Uterus (tissue), 4 donors: ENCODE results near the gene VPS52. TPM values are rescaled to one million over a fixed set of nuclear protein-coding genes. Genes with fewer than 3 reads are reported as not detected.

ENCODE experiments used
- DNase-seq, 2 donors: peaks; one replicate each; pipeline ENCODE4 v3.0.0-alpha.2; 2019 to 2020
- H3K27ac ChIP-seq, 2 donors: fragments of 200-600 bp; sonication (generic); 1 replicate in 1 of 2; 2 replicates in 1 of 2; pipeline ENCODE4 v1.5.1; 2016 to 2018
- H3K27me3 ChIP-seq, 2 donors: fragments of 200-600 bp; sonication (generic); one replicate each; pipeline ENCODE4 v1.5.1; 2018 to 2019; ENCODE audit warnings: control low read depth in 1 of 2
- H3K36me3 ChIP-seq, 2 donors: fragments of 200-600 bp; sonication (generic); one replicate each; pipeline ENCODE4 v1.5.1; 2019; ENCODE audit warnings: control low read depth in 1 of 2
- H3K4me1 ChIP-seq, 2 donors: fragments of 200-600 bp; sonication (generic); one replicate each; pipeline ENCODE4 v1.5.1; 2018 to 2019; ENCODE audit warnings: control low read depth in 1 of 2
- H3K4me3 ChIP-seq, 2 donors: fragments of 200-600 bp; sonication (generic); 1 replicate in 1 of 2; 2 replicates in 1 of 2; pipeline ENCODE4 v1.5.1; 2018 to 2019; ENCODE audit warnings: mild to moderate bottlenecking in 1 of 2
- H3K9me3 ChIP-seq, 2 donors: fragments of 200-600 bp; sonication (generic); one replicate each; pipeline ENCODE4 v1.5.1; 2019; ENCODE audit warnings: control low read depth in 1 of 2
- CTCF ChIP-seq, 4 experiments: fragments of 200-600 bp in 2 of 4; fragments of 450-650 bp in 2 of 4; sonication (generic) in 2 of 4; IDR thresholded peaks; one replicate each; pipeline ENCODE4 v1.5.1; 2016 to 2019; ENCODE audit warnings: antibody characterized with exemption in 4 of 4, mild to moderate bottlenecking in 2 of 4, moderate library complexity in 1 of 4
- POLR2A ChIP-seq, 2 donors: fragments of 450-650 bp; IDR thresholded peaks; one replicate each; pipeline ENCODE4 v1.6.1; 2016; ENCODE audit warnings: antibody characterized with exemption in 2 of 2, mild to moderate bottlenecking in 1 of 2, moderate library complexity in 1 of 2
- intact Hi-C: fragments of 100-400 bp; cut with DNase I; formaldehyde crosslinking; loops from one replicate; pipeline ENCODE4 v1.15.1; 2023; ENCODE audit warnings: low total_unique reads
- total RNA-seq, 4 donors: library from RNA; depleted of rRNA in 3 of 4; stranded (reverse); fragments of >200 nt in 3 of 4; gene quantifications; one replicate each; pipeline versions ENCODE4 v1.1.0 to v1.2.4, GENCODE V29; 2014 to 2023
- donor health status: DM: yes; HTN: yes; CAD: no.

Gene VPS52
- total RNA-seq, 4 donors from 2014 or later: 12.8 to 58.4 (median 37.5) TPM

- Histone ChIP-seq H3K36me3 (no peaks in the 10 kb centered on the region), H3K27me3 (no peaks in the 10 kb centered on the region), H3K4me1 (no peaks in the 10 kb centered on the region), H3K27ac (peak overlapping the region; percentile 92 to 95), H3K4me3 (peak overlapping the region; percentile 49 to 66), H3K9me3 (no peaks in the 10 kb centered on the region)
- intact Hi-C loops: loop anchor here (5.0 kb wide), 1 partner anchor 88 kb away; no protein-coding TSS in a partner anchor
- DNase-seq: peak; percentile 26 to 27
- TF ChIP-seq CTCF (IDR thresholded peaks at IDR 0.05) (no peak), POLR2A (IDR thresholded peaks at IDR 0.05) (no peak)
Observed at GRCh38 chr6:33249732-33250630, 21.7 kb downstream of the VPS52 start.

GRCh38 chr6:33248932-33249731 lies 22.5 kb downstream of the VPS52 start:
- intact Hi-C loops: loop anchor here (5.0 kb wide), 1 partner anchor 87 kb away; no protein-coding TSS in a partner anchor
- peak overlapping the region; percentile 92 to 95 for H3K27ac ChIP-seq

GRCh38 chr6:33248643-33248931 lies 23.1 kb downstream of the VPS52 start:
- Histone ChIP-seq H3K27ac (peak overlapping the region; percentile 92 to 95), H3K4me1 (no peaks in the 10 kb centered on the region), H3K27me3 (no peaks in the 10 kb centered on the region), H3K9me3 (no peaks in the 10 kb centered on the region), H3K36me3 (no peaks in the 10 kb centered on the region), H3K4me3 (peak overlapping the region; percentile 49 to 66)
- intact Hi-C loops: loop anchor here (5.0 kb wide), 1 partner anchor 86 kb away; no protein-coding TSS in a partner anchor
- no peak for DNase-seq
- TF ChIP-seq CTCF (IDR thresholded peaks at IDR 0.05): no peak
- no peak for TF ChIP-seq POLR2A (IDR thresholded peaks at IDR 0.05)

More at GRCh38 chr6:33248932-33249731, 22.5 kb downstream of the VPS52 start:
- Histone ChIP-seq H3K27me3 (no peaks in the 10 kb centered on the region), H3K4me3 (peak overlapping the region; percentile 49 to 66), H3K4me1 (no peaks in the 10 kb centered on the region), H3K9me3 (no peaks in the 10 kb centered on the region), H3K36me3 (no peaks in the 10 kb centered on the region)
- TF ChIP-seq POLR2A (IDR thresholded peaks at IDR 0.05) (peak; percentile 68 to 72), CTCF (IDR thresholded peaks at IDR 0.05) (peak in 3 of 4 experiments; percentile 21 to 31 (median 22))
- peak; percentile 96 to 97 for DNase-seq

- no peaks in the 10 kb centered on the region for H3K36me3 ChIP-seq
- peak overlapping the region; percentile 92 to 95 for H3K27ac ChIP-seq
- H3K4me3 ChIP-seq: peak overlapping the region; percentile 49 to 66
- H3K4me1 ChIP-seq: no peaks in the 10 kb centered on the region
- peak; percentile 97 to 98 (median 98) for TF ChIP-seq CTCF (IDR thresholded peaks at IDR 0.05)
- no peak for TF ChIP-seq POLR2A (IDR thresholded peaks at IDR 0.05)
- H3K27me3 ChIP-seq: no peaks in the 10 kb centered on the region
- intact Hi-C loops: loop anchor here (5.0 kb wide), 1 partner anchor 86 kb away; no protein-coding TSS in a partner anchor
- DNase-seq: peak; percentile 88 to 90
- no peaks in the 10 kb centered on the region for H3K9me3 ChIP-seq
Observed at GRCh38 chr6:33247977-33248642, 23.6 kb downstream of the VPS52 start.
